Measurements from ENCODE around the gene TENM4.

Gene TENM4

GRCh38 chr11:79447038-79447786, 6.4 kb upstream of the TENM4 start:
- DNase-seq (ENCODE audit: low spot score): no peak

- no peak for DNase-seq (ENCODE audit: low spot score)
Measured at GRCh38 chr11:79444923-79445322, 4.1 kb upstream of the TENM4 start.

- DNase-seq (ENCODE audit: low spot score): no peak
Measured at GRCh38 chr11:79441461-79441875, 638 bp upstream of the TENM4 start.

- no peak for DNase-seq (ENCODE audit: low spot score)
Measured at GRCh38 chr11:79439886-79440570, 802 bp downstream of the TENM4 start.

GRCh38 chr11:79439410-79439885, 1.4 kb downstream of the TENM4 start:
- no peak for DNase-seq (ENCODE audit: low spot score)

- no peak for DNase-seq (ENCODE audit: low spot score)
Measured at GRCh38 chr11:79438631-79439409, 2.0 kb downstream of the TENM4 start.

GRCh38 chr11:79437981-79438630, 2.7 kb downstream of the TENM4 start:
- DNase-seq (ENCODE audit: low spot score): no peak

- no peak for DNase-seq (ENCODE audit: low spot score)
Measured at GRCh38 chr11:79437278-79437980, 3.4 kb downstream of the TENM4 start.

- DNase-seq (ENCODE audit: low spot score): no peak
Measured at GRCh38 chr11:79436919-79437277, 3.9 kb downstream of the TENM4 start.

GRCh38 chr11:79434283-79434682, 6.5 kb downstream of the TENM4 start:
- DNase-seq (ENCODE audit: low spot score): no peak

- no peak for DNase-seq (ENCODE audit: low spot score)
Measured at GRCh38 chr11:79432138-79432537, 8.7 kb downstream of the TENM4 start.

GRCh38 chr11:79431535-79431934, 9.3 kb downstream of the TENM4 start:
- no peak for DNase-seq (ENCODE audit: low spot score)

GRCh38 chr11:79430280-79430679, 10.6 kb downstream of the TENM4 start:
- no peak for DNase-seq (ENCODE audit: low spot score)

GRCh38 chr11:79428406-79428805, 12.4 kb downstream of the TENM4 start:
- DNase-seq (ENCODE audit: low spot score): no peak

GRCh38 chr11:79427611-79428327, 13.1 kb downstream of the TENM4 start:
- DNase-seq (ENCODE audit: low spot score): no peak

- no peak for DNase-seq (ENCODE audit: low spot score)
Measured at GRCh38 chr11:79427126-79427525, 13.7 kb downstream of the TENM4 start.

- DNase-seq (ENCODE audit: low spot score): no peak
Measured at GRCh38 chr11:79425463-79425862, 15.4 kb downstream of the TENM4 start.

- DNase-seq (ENCODE audit: low spot score): no peak
Measured at GRCh38 chr11:79423736-79424135, 17.1 kb downstream of the TENM4 start.

- DNase-seq (ENCODE audit: low spot score): no peak
Measured at GRCh38 chr11:79422866-79423265, 18.0 kb downstream of the TENM4 start.

GRCh38 chr11:79421820-79422219, 19.0 kb downstream of the TENM4 start:
- DNase-seq (ENCODE audit: low spot score): no peak

- DNase-seq (ENCODE audit: low spot score): no peak
Measured at GRCh38 chr11:79419120-79419519, 21.7 kb downstream of the TENM4 start.
